Ascending aorta (tissue), 2 donors: ENCODE measurements around the gene LRRC38. TPM values are rescaled to one million over a fixed set of nuclear protein-coding genes. Genes with fewer than 3 reads are reported as not detected.
"Not testable (repeated sequence)": the region's sequence is repeated elsewhere in the genome, so short reads cannot be mapped to it uniquely, and the experiment has no call there.

Experiments used
- DNase-seq, 2 donors: peaks; one replicate each; pipeline ENCODE4 v3.0.0-alpha.2; 2019; ENCODE audit warnings: low spot score in 2 of 2
- H3K27ac ChIP-seq, 2 donors: fragments of 200-600 bp; sonication (generic); one replicate each; pipeline ENCODE4 v1.5.1; 2016 to 2017; ENCODE audit warnings: mild to moderate bottlenecking in 1 of 2
- H3K27me3 ChIP-seq: fragments of 200-600 bp; sonication (generic); one replicate; pipeline ENCODE4 v1.5.1; 2017
- H3K36me3 ChIP-seq, 2 donors: fragments of 200-600 bp; sonication (generic); one replicate each; pipeline ENCODE4 v1.5.1; 2016
- H3K4me1 ChIP-seq, 2 donors: fragments of 200-600 bp; sonication (generic); one replicate each; pipeline ENCODE4 v1.5.1; 2016 to 2017; ENCODE audit warnings: mild to moderate bottlenecking in 1 of 2
- H3K4me3 ChIP-seq, 2 donors: fragments of 200-600 bp; sonication (generic); one replicate each; pipeline ENCODE4 v1.5.1; 2016 to 2017; ENCODE audit warnings: mild to moderate bottlenecking in 1 of 2
- H3K9me3 ChIP-seq, 2 donors: fragments of 200-600 bp; sonication (generic); one replicate each; pipeline ENCODE4 v1.5.1; 2016
- intact Hi-C: fragments of 100-400 bp; cut with DNase I; formaldehyde crosslinking; loops from one replicate; pipeline ENCODE4 v1.15.1; 2023
- total RNA-seq: library from RNA; depleted of rRNA; stranded (reverse); fragments of >200 nt; gene quantifications from one replicate; pipeline ENCODE4 v1.1.0, GENCODE V29; 2016
- TF ChIP-seq, protein P1 (sequence below), 3 experiments: fragments of 200-600 bp in 2 of 3; fragments of 450-650 bp in 1 of 3; sonication (generic) in 2 of 3; IDR thresholded peaks; one replicate each; pipeline ENCODE4 v1.5.1; 2016 to 2019; ENCODE audit warnings: antibody characterized with exemption in 3 of 3, mild to moderate bottlenecking in 1 of 3, moderate library complexity in 1 of 3

LRRC38 gene
- total RNA-seq, 1 donor from 2014 or later: not detected

DNA sequence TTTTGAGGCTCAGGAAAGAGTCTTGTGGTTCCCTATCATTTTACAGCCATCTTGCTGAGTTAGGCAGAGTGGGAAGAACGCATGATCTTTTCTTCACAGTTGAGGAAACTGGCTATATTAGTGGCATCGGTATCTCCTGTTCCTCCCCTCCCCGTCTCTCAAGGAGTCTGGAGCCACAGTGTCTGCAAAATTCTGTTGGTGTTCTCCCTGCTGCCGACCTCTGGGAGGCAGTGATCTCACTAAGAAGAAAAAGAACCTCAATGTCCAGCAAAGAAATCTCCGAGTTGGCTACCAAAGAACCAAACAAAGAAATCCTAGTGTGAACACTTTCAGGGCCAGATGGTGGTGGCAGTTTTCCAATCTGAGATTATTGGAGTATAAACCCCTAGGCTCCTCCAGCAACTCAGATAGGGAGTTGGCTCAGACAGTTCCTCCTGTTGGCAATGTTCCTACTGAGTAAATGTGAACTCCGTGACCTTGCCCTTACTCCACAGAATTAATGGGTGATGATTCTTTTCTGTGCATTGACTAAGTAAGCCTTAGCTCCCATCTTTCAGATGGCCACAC, 62.3 kb downstream of the LRRC38 start:
- no peaks in the 10 kb centered on the region for H3K9me3 ChIP-seq
- no peaks in the 10 kb centered on the region for H3K36me3 ChIP-seq
- intact Hi-C loops: no loop called here
- H3K27ac ChIP-seq: no peak overlapping the region
- TF ChIP-seq, protein P1, sequence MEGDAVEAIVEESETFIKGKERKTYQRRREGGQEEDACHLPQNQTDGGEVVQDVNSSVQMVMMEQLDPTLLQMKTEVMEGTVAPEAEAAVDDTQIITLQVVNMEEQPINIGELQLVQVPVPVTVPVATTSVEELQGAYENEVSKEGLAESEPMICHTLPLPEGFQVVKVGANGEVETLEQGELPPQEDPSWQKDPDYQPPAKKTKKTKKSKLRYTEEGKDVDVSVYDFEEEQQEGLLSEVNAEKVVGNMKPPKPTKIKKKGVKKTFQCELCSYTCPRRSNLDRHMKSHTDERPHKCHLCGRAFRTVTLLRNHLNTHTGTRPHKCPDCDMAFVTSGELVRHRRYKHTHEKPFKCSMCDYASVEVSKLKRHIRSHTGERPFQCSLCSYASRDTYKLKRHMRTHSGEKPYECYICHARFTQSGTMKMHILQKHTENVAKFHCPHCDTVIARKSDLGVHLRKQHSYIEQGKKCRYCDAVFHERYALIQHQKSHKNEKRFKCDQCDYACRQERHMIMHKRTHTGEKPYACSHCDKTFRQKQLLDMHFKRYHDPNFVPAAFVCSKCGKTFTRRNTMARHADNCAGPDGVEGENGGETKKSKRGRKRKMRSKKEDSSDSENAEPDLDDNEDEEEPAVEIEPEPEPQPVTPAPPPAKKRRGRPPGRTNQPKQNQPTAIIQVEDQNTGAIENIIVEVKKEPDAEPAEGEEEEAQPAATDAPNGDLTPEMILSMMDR (IDR thresholded peaks at IDR 0.05): no peak
- no peak for DNase-seq
- H3K4me3 ChIP-seq: no peak overlapping the region
- no peaks in the 10 kb centered on the region for H3K27me3 ChIP-seq
- H3K4me1 ChIP-seq: no peaks in the 10 kb centered on the region

DNA sequence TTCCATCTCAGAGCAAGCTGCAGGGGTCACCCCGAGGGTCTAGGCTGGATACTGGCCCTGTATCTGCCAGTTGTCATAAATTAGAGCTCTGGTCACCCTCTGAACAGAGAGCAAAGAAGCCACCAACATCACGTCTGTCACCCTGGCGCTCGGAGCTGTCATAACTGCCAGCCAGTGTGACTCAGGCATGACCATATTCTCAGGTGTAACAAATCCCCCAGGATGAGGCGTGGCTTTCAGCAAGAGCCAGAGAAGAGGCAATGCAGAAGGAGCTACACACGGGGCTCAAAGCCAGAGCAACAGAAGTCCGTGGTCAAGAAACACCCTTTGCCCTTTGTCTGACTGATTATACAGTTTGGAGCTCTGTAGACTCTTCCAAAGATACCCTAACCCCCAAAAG, 63.6 kb downstream of the LRRC38 start:
- Histone ChIP-seq H3K27me3 (no peaks in the 10 kb centered on the region), H3K27ac (no peak overlapping the region), H3K36me3 (no peaks in the 10 kb centered on the region), H3K4me1 (no peaks in the 10 kb centered on the region), H3K4me3 (no peak overlapping the region), H3K9me3 (no peaks in the 10 kb centered on the region)
- DNase-seq: no peak
- intact Hi-C loops: no loop called here
- TF ChIP-seq, protein P1 (IDR thresholded peaks at IDR 0.05): no peak

DNA sequence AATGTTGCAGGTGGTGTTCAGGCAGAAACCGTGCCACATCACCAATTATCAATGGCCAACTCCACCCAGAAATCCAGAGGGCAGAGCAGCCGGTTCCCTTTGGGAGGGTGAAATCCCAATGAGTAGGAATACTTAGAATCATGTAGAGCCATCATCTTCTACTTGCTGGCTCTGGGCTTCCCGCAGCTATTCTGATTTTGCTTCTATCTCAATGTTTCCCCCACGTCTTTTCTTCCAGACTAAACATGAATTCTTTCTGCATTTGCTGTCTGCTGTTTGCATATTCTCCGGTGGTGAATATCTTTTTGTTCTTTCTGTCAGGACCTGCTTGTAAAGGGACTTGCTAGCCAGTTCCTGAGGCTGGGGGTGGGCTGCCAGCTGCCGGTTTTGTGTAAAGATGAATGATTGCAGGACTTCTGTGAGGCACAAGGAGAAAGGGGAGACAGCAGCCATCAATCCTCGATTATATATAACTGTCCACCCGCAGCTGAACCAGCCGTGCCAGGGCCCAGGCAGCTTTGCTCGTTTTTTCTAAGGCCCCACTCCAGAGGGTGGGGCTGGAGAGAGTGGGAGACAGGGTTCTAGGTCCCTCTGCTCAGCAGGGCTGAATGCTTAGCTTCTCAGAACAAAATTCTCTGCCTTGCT, 70.3 kb downstream of the LRRC38 start:
- Histone ChIP-seq H3K4me3 (no peak overlapping the region), H3K9me3 (no peaks in the 10 kb centered on the region), H3K36me3 (no peaks in the 10 kb centered on the region), H3K27ac (no peak overlapping the region), H3K27me3 (no peaks in the 10 kb centered on the region), H3K4me1 (no peaks in the 10 kb centered on the region)
- DNase-seq: no peak
- TF ChIP-seq, protein P1 (IDR thresholded peaks at IDR 0.05): no peak
- intact Hi-C loops: no loop called here

DNA sequence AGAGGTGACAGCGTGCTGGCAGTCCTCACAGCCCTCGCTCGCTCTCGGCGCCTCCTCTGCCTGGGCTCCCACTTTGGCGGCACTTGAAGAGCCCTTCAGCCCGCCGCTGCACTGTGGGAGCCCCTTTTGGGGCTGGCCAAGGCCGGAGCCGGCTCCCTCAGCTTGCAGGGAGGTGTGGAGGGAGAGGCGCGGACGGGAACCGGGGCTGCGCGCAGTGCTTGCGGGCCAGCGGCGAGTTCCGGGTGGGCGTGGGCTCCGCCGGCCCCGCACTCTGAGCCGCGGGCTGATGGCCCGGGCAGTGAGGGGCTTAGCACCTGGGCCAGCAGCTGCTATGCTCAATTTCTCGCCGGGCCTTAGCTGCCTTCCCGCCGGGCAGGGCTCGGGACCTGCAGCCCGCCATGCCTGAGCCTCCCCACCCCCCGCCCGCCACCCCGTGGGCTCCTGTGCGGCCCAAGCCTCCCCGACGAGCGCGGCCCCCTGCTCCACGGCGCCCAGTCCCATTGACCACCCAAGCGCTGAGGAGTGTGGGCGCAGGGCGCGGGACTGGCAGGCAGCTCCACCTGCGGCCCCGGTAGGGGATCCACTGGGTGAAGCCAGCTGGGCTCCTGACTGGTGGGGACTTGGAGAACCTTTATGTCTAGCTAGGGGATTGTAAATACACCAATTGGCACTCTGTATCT, 74.6 kb downstream of the LRRC38 start:
- H3K9me3 ChIP-seq, H3K4me3 ChIP-seq, H3K4me1 ChIP-seq, DNase-seq, H3K27ac ChIP-seq, H3K36me3 ChIP-seq, H3K27me3 ChIP-seq, intact Hi-C loops: not testable (repeated sequence)

DNA sequence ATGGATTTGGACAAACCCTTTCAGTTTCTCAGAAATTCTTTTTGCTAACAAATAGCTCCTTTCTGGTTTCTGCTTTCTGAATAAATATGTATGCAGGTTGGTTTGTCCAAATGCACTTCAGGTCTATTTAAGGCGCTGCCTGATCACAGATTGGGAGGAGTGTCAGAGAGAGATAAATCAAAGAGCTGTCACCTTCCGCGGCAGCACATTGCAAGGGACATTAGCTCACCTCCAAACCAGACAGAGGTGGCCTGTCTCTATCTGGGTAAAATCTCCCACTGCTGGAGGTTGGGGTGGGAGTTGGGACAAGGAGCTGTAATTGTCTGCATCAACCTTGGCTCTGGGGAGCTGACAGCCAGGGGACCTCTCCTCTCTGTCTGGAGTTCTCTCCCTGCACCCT, 78.3 kb downstream of the LRRC38 start:
- TF ChIP-seq, protein P1 (IDR thresholded peaks at IDR 0.05): no peak
- no peak for DNase-seq
- no peaks in the 10 kb centered on the region for H3K9me3 ChIP-seq
- no peaks in the 10 kb centered on the region for H3K4me1 ChIP-seq
- no peak overlapping the region for H3K4me3 ChIP-seq
- no peak overlapping the region for H3K27ac ChIP-seq
- intact Hi-C loops: no loop called here
- no peaks in the 10 kb centered on the region for H3K27me3 ChIP-seq
- no peaks in the 10 kb centered on the region for H3K36me3 ChIP-seq

DNA sequence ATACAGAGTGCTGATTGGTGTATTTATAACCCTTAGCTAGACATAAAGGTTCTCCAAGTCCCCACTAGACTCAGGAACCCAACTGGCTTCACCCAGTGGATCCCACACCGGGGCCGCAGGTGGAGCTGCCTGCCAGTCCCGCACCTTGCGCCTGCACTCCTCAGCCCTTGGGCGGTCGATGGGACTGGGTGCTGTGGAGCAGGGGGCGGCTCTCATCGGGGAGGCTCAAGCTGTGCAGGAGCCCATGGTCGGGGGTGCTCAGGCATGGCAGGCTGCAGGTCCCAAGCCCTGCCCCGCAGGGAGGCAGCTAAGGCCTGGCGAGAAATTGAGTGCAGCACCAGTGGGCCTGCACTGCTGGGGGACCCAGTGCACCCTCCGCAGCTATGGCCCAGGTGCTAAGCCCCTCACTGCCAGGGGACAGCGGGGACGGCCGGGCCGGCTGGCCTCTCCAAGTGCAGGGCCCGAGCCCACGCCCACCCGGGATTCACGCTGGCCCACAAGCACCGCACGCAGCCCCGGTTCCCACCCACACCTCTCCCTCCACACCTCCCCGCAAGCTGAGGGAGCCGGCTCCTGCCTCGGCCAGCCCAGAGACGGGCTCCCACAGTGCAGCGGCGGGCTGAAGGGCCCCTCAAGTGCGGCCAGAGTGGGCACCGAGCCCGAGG, 80.0 kb downstream of the LRRC38 start:
- H3K36me3 ChIP-seq, H3K9me3 ChIP-seq, intact Hi-C loops, H3K4me1 ChIP-seq, H3K4me3 ChIP-seq, H3K27ac ChIP-seq, DNase-seq, H3K27me3 ChIP-seq: not testable (repeated sequence)
